GM19023 (cell line): ENCODE data around the gene STARD3NL.
"Not testable (repeated sequence)": the region's sequence is repeated elsewhere in the genome, so short reads cannot be mapped to it uniquely, and the experiment has no call there.

Experiments used
- ATAC-seq: cut with Tn5 transposase; IDR thresholded peaks from one replicate; pipeline ENCODE4 v1.9.1; 2021; ENCODE audit warnings: mild to moderate bottlenecking, moderate library complexity; ENCODE audit not compliant: unreplicated experiment

STARD3NL gene

GRCh38 chr7:38262545-38262944 lies 84.5 kb downstream of the STARD3NL start:
- ATAC-seq = no peak

DNA sequence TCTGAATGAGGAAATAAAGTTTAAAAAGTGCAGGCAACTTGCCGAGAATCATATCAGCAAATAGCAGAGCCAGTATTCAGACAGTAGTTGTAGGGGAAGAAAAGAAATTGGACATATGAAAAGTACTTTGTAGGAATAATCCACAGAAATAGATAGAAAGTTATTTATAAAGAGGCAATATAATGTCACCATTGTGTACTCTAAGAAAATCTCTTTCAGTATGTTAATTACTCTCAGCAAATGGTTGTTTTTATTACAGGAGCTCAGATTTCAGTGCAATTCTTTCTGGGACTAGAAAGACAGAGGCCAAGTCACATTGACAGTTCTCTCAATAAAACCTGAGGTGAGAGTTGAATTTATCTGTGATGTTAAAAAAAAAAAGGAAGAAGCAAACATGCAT lies 85.2 kb downstream of the STARD3NL start:
- ATAC-seq = not testable (repeated sequence)

DNA sequence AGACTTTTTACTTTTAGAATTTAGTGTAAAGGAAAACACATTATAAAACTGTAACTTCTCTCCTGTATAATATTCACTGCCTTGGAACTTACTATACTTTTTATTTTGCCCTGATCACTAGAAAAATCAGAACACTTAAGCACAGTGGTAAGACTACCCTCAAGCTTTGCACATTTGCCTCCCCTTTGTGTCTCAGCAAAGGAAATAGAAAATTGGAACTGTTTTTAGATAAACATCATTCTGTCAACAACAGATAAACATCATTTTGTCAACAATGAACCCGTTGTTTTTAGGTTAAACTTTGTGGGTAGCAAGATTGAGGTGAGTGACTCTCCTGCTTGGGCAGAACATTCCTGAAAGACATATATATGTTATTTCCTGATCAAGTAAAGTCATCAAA lies 86.6 kb downstream of the STARD3NL start:
- ATAC-seq = not testable (repeated sequence)

GRCh38 chr7:38265958-38266357 lies 87.9 kb downstream of the STARD3NL start:
- not testable (repeated sequence) for ATAC-seq

GRCh38 chr7:38269704-38270346 lies 91.8 kb downstream of the STARD3NL start:
- not testable (repeated sequence) for ATAC-seq

- not testable (repeated sequence) for ATAC-seq
These were observed 92.4 kb downstream of the STARD3NL start for GRCh38 chr7:38270405-38270804.

GRCh38 chr7:38273286-38273995 lies 95.4 kb downstream of the STARD3NL start, which contains the start of gene TARP:
TSS of gene TARP (minus strand) at chr7:38273636.
- no peak for ATAC-seq

DNA sequence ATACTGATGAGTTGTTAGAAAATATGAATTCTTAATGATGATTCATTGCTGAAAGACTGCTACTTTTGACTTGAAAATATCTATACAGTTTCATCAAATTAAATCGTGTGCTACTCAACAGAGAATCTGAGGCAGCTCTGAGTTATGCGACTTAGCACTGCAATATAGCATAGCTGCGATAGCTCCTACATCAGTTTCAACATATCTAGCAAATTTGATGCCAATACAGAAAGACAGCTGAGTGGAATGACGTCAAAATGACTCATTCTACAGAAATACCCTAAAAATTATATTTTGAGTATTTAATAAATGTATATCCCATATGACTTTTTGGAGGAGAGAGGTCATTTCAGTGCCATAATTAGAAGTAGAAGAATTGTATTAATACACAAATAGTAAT lies 96.4 kb downstream of the STARD3NL start:
- ATAC-seq = no peak

DNA sequence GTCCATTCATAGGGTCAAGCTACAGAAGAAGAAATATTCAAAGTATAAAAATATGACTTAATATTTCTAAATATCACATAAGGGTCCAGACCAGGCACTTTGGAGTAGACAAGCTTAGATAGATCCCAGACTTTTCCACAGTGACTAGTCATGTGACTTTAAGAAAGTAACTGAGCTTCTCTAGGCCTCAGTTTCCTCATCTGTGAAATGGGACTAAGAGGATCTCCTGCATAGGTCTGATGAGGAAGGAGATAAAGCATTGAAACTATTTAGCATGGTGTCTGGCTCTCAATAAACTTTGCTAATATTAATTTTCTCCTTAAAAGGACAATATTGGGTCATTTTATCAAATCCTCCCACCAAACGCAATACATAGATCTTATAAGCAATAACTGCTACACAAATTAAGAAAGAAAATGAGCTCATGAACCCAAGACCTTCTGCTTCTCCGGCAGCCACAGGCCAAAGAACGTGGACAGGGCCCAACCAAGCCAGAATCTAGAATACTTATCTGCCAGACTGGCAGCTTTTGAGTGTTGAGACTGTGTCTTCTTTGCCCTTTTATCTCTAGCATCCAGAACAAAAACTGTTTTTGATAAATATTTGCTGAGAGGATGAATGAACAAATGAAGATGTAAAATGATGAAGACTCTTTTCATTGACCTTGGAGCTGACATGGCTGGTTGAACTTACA lies 97.0 kb downstream of the STARD3NL start:
- ATAC-seq = no peak

GRCh38 chr7:38276096-38276877 lies 98.2 kb downstream of the STARD3NL start:
- ATAC-seq = no peak

GRCh38 chr7:38280000-38280399 lies 102.0 kb downstream of the STARD3NL start:
- ATAC-seq = no peak
